Lower leg skin (tissue), 3 donors: ENCODE results near the gene BOK.

Experiments used
- CTCF ChIP-seq, 3 donors: fragments of 450-650 bp; IDR thresholded peaks; one replicate each; pipeline ENCODE4 v1.5.1; 2016; ENCODE audit warnings: antibody characterized with exemption in 3 of 3, mild to moderate bottlenecking in 3 of 3, moderate library complexity in 2 of 3
- POLR2A ChIP-seq, 2 donors: fragments of 450-650 bp; IDR thresholded peaks; one replicate each; pipeline ENCODE4 v1.6.1; 2016 to 2017; ENCODE audit warnings: antibody characterized with exemption in 2 of 2, mild to moderate bottlenecking in 1 of 2, moderate library complexity in 1 of 2

DNA sequence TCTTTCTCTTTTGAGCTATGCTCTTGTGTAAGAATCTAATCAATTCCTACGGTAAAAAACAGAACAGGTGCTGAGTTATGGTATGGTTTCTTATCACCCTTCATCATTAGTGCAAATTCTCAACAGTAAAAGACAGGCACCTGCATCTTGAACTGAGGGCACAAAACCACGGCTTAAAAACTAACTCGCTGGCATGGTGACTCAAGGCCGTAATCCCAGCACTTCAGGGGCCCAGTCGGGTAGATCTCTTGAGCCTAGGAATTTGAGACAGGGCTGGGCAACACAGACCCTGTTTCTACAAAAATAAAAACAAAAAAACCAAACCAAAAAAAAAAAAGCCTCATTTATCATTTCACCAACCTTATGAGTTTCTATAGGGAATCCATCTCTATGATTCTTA lies 45.1 kb downstream of the BOK start:
- TF ChIP-seq CTCF (IDR thresholded peaks at IDR 0.05) (no peak), POLR2A (IDR thresholded peaks at IDR 0.05) (no peak)
